Measurements from ENCODE around the gene RUFY4. TPM values are rescaled to one million over a fixed set of nuclear protein-coding genes. Genes with fewer than 3 reads are reported as not detected.
A peak's percentile ranks its signal among the peaks of the same experiment; 100 is the strongest.

The RUFY4 gene
- total RNA-seq, 2 donors from 2014 or later = not detected

DNA sequence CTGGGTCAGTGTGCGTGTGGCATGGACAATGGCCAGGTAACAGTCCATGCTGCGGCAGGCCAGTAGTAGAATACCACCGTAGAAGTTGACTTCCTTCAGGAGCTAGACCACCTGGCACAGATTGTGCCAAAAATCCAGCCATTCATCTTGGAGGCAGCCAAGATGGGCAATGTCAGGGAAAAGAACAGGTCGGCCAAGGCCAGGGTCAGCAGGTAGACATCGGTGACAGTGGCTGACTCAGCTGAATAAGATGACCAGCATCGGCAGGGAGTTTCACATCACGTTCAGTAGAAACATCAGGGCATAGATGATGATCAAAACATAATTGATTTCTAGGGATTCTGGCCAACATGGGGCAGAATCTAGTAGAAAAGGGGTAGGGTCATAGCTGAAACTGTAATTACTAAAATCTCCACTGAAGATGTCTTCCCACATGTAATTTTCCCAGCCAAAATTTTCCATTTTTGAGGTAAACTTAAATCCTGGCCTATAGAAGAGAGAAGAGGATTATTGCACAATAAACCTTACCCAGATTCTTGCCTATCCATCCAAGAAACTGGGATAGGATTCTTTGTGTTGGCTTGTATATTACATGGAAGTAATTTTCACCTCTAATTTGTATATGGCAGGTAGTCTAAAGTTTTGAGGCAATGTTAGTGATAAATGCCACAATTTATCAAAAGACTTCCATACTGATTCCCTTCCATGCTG is 7.9 kb upstream of the RUFY4 start:
- Histone ChIP-seq H3K36me3 (replicated peaks in 1 of 2; ENCODE audit: insufficient read depth in 1 of 2, low read depth in 2 of 2) (no peaks in the 10 kb centered on the region), H3K9me3 (no peaks in the 10 kb centered on the region), H3K4me1 (no peaks in the 10 kb centered on the region), H3K27ac (no peak overlapping the region), H3K27me3 (no peaks in the 10 kb centered on the region), H3K4me3 (no peak overlapping the region)
- intact Hi-C loops (cut with DNase I) = no loop called here
- DNase-seq = no peak
- TF ChIP-seq, protein P1, sequence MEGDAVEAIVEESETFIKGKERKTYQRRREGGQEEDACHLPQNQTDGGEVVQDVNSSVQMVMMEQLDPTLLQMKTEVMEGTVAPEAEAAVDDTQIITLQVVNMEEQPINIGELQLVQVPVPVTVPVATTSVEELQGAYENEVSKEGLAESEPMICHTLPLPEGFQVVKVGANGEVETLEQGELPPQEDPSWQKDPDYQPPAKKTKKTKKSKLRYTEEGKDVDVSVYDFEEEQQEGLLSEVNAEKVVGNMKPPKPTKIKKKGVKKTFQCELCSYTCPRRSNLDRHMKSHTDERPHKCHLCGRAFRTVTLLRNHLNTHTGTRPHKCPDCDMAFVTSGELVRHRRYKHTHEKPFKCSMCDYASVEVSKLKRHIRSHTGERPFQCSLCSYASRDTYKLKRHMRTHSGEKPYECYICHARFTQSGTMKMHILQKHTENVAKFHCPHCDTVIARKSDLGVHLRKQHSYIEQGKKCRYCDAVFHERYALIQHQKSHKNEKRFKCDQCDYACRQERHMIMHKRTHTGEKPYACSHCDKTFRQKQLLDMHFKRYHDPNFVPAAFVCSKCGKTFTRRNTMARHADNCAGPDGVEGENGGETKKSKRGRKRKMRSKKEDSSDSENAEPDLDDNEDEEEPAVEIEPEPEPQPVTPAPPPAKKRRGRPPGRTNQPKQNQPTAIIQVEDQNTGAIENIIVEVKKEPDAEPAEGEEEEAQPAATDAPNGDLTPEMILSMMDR (IDR thresholded peaks at IDR 0.05) = no peak
- TF ChIP-seq POLR2A (IDR thresholded peaks at IDR 0.05) = no peak
- ATAC-seq = no peak
- WGBS, 2 donors = 86 to 93% methylated on average over 7 of the region's 7 CpGs

DNA sequence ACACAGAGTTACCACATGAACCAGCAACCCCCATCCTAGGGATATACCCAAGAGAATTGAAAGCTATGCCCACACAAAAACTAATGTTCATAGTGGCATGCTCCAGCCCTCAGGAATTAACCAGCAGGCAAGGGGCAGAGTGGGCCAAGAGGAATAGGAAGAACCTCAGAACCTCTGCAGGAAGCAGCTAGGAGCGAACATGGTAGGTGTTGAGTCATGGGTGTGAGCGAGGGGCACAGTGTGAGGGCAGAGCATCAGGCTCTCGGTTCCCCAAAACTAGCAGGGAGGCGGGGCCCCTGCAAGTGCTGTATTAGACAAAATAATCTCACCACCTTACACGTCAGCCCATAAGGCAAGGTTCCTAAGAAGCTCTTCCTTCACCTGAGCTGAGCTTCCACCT is 5.6 kb upstream of the RUFY4 start:
- ATAC-seq = no peak
- intact Hi-C loops (cut with DNase I) = no loop called here

DNA sequence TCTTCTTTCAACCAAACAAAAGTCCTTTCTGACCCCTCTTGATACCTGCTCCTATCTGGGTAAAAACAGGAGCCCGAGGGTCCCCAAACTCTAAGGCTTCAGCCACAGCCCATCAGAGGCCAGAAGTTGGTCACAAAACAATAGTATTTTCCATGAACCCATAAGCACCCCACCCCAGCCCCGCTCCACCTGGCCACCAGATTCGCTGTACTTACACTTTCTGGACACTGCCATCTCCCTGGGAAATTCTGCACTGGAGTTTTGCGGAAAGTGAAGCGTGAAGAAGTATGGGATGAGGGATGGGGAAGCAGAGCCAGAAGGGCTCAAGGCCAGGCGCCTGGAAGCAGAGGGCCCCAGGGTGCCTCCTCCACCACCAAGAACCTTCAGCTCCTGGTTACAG is 5.2 kb upstream of the RUFY4 start:
- intact Hi-C loops (cut with DNase I) = no loop called here
- WGBS, 2 donors = 77 to 78% methylated on average over 6 of the region's 6 CpGs
- Histone ChIP-seq H3K36me3 (replicated peaks in 1 of 2; ENCODE audit: insufficient read depth in 1 of 2, low read depth in 2 of 2) (no peaks in the 10 kb centered on the region), H3K9me3 (no peaks in the 10 kb centered on the region), H3K27me3 (peaks cover 0 to 4% of the 10 kb centered on the region in 2 donors), H3K4me1 (peaks cover 4% of the 10 kb centered on the region), H3K4me3 (no peak overlapping the region), H3K27ac (no peak overlapping the region)
- TF ChIP-seq, protein P1 (IDR thresholded peaks at IDR 0.05) = no peak
- no peak for TF ChIP-seq POLR2A (IDR thresholded peaks at IDR 0.05)
- DNase-seq (no peak), ATAC-seq (no peak)

More for the DNA sequence above, 5.6 kb upstream of the RUFY4 start:
- 69 to 75% methylated on average over 5 of the region's 5 CpGs for WGBS, 2 donors
- H3K36me3 ChIP-seq (replicated peaks in 1 of 2; ENCODE audit: insufficient read depth in 1 of 2, low read depth in 2 of 2) = no peaks in the 10 kb centered on the region
- TF ChIP-seq POLR2A (IDR thresholded peaks at IDR 0.05) = no peak
- no peaks in the 10 kb centered on the region for H3K4me1 ChIP-seq
- DNase-seq = peak in 1 of 4 donors; percentile 54
- H3K9me3 ChIP-seq = no peaks in the 10 kb centered on the region
- H3K27ac ChIP-seq = no peak overlapping the region
- peaks cover 0 to 3% of the 10 kb centered on the region in 2 donors for H3K27me3 ChIP-seq
- H3K4me3 ChIP-seq = no peak overlapping the region

DNA sequence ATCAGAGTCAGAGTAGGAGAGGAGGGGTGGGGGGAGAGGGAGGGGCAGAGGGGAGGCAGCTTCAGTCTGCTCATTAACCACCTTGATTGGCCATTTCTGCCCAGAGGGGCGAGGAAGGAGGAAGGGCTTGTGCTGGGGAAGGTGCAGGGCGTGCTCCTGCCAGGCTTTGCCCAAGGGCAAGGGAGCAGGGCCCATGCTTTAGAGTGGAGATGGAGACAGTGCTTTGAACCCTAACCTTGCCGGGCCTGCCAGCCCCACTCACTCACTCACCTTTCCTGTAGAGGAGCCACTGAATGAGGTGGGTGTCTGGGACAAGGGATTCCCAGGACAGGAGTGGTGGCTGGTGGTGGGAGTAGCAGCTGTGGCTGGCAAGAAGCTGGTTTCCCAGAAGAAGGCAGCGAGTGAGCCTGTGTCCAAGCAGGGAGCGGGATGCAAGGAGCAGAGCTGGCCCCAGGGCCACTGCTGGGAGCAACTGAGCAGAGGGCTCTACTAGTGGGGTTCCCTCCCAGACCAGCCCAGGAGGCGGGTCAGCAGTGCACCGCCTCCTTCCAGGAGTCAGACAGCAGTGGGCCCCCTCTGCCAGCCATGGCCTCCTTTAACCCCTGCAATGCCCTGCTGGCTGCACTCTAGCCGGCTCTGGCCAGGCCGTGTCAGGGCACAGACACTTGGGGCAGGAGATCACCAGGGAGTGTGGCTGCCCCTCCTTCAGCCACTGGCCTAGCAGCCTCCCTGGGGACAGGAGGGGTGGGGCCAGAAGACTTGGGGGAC is 3.6 kb upstream of the RUFY4 start:
- TF ChIP-seq, protein P1 (IDR thresholded peaks at IDR 0.05) = no peak
- TF ChIP-seq POLR2A (IDR thresholded peaks at IDR 0.05) = no peak
- H3K27me3 ChIP-seq = peaks cover 0 to 4% of the 10 kb centered on the region in 2 donors
- peaks cover 8% of the 10 kb centered on the region for H3K4me1 ChIP-seq
- no peak overlapping the region for H3K4me3 ChIP-seq
- 54 to 71% methylated on average over 7 to 9 of the region's 9 CpGs for WGBS, 2 donors
- intact Hi-C loops (cut with DNase I) = no loop called here
- no peak overlapping the region for H3K27ac ChIP-seq
- no peaks in the 10 kb centered on the region for H3K36me3 ChIP-seq (replicated peaks in 1 of 2; ENCODE audit: insufficient read depth in 1 of 2, low read depth in 2 of 2)
- ATAC-seq (no peak), DNase-seq (no peak)
- no peaks in the 10 kb centered on the region for H3K9me3 ChIP-seq

DNA sequence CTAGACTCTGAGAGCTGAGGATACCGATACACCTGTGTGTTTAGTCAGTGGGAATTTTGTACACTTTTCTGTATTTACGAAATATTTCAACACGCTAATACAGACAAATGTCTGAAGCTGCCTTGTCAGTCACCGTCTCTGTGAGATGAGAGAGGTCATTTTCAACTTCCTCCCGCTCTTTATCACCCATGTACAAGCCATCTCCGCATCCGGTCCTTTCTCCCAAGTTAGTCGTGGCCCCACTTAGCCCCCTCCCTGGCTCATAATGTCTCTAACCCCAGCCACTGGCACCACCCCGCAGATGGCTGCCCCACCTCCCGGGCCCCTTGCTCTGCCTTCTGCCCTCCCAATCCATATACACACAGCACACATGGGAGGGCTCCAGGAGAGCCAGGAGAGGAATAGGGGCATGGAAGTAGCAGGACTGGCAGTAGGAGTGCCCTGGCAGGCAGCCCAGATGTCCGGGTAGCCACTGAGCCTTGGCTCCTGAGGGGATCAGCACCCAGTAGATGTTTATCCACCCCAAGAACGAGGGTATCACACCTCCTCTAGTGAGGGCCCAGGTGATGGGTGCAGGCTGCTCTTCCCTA is 2.0 kb upstream of the RUFY4 start:
- WGBS, 2 donors = 44 to 46% methylated on average over 12 of the region's 12 CpGs
- H3K4me3 ChIP-seq = no peak overlapping the region
- TF ChIP-seq, protein P1 (IDR thresholded peaks at IDR 0.05) = no peak
- TF ChIP-seq POLR2A (IDR thresholded peaks at IDR 0.05) = no peak
- no peaks in the 10 kb centered on the region for H3K36me3 ChIP-seq (replicated peaks in 1 of 2; ENCODE audit: insufficient read depth in 1 of 2, low read depth in 2 of 2)
- no peaks in the 10 kb centered on the region for H3K9me3 ChIP-seq
- intact Hi-C loops (cut with DNase I) = no loop called here
- no peak overlapping the region for H3K27ac ChIP-seq
- H3K27me3 ChIP-seq = peaks cover 0 to 4% of the 10 kb centered on the region in 2 donors
- DNase-seq (no peak), ATAC-seq (no peak)
- peaks cover 8% of the 10 kb centered on the region for H3K4me1 ChIP-seq

Data from body of pancreas (tissue), 4 donors.